GM23248 (cell line): ENCODE results near the gene STRIT1. TPM values are rescaled to one million over a fixed set of nuclear protein-coding genes. Genes with fewer than 3 reads are reported as not detected.

ENCODE experiments used
- DNase-seq: peaks from one replicate; pipeline ENCODE4 v3.0.0-alpha.2; 2015
- H2AFZ ChIP-seq: fragments of 200-600 bp; sonication (generic); 2 replicates; pipeline ENCODE4 v1.6.1; 2016; ENCODE audit warnings: antibody characterized with exemption
- H3F3A ChIP-seq: fragments of 200-600 bp; sonication (generic); 2 replicates; pipeline ENCODE4 v1.6.1; 2016; ENCODE audit warnings: mild to moderate bottlenecking, antibody characterized with exemption, mixed run types; ENCODE audit not compliant: insufficient read depth
- H3K27ac ChIP-seq: fragments of 200-600 bp; sonication (generic); 2 replicates; pipeline ENCODE4 v1.5.1; 2016; ENCODE audit warnings: mild to moderate bottlenecking
- H3K27me3 ChIP-seq: fragments of 200-600 bp; sonication (generic); replicated peaks from 2 replicates; pipeline ENCODE4 v1.6.1; 2016; ENCODE audit warnings: mild to moderate bottlenecking; ENCODE audit not compliant: insufficient read depth
- H3K36me3 ChIP-seq: fragments of 200-600 bp; sonication (generic); 2 replicates; pipeline ENCODE4 v1.6.1; 2016; ENCODE audit warnings: low read depth, mild to moderate bottlenecking
- H3K4me1 ChIP-seq: fragments of 200-600 bp; sonication (generic); 2 replicates; pipeline ENCODE4 v1.6.1; 2016; ENCODE audit warnings: mild to moderate bottlenecking; ENCODE audit not compliant: insufficient read depth
- H3K4me2 ChIP-seq: fragments of 200-600 bp; sonication (generic); one replicate; pipeline ENCODE4 v1.6.1; 2016; ENCODE audit warnings: mild to moderate bottlenecking; ENCODE audit not compliant: unreplicated experiment
- H3K4me3 ChIP-seq: fragments of 200-600 bp; sonication (generic); 2 replicates; pipeline ENCODE4 v1.5.1; 2016; ENCODE audit warnings: mild to moderate bottlenecking
- H3K79me2 ChIP-seq: fragments of 200-600 bp; sonication (generic); 2 replicates; pipeline ENCODE4 v1.6.1; 2016; ENCODE audit warnings: mild to moderate bottlenecking; ENCODE audit not compliant: insufficient read depth
- H3K9ac ChIP-seq: fragments of 200-600 bp; sonication (generic); 2 replicates; pipeline ENCODE4 v1.6.1; 2016; ENCODE audit warnings: mild to moderate bottlenecking
- H3K9me2 ChIP-seq: fragments of 200-600 bp; sonication (generic); 2 replicates; pipeline ENCODE4 v1.6.1; 2016; ENCODE audit warnings: mixed run types, mild to moderate bottlenecking, moderate library complexity; ENCODE audit not compliant: insufficient read depth
- H3K9me3 ChIP-seq: fragments of 200-600 bp; sonication (generic); one replicate; pipeline ENCODE4 v1.6.1; 2017; ENCODE audit warnings: low read depth
- H4K20me1 ChIP-seq: fragments of 200-600 bp; sonication (generic); 2 replicates; pipeline ENCODE4 v1.6.0; 2016; ENCODE audit not compliant: insufficient read depth
- EZH2 ChIP-seq: fragments of 200-600 bp; sonication (generic); IDR thresholded peaks from 2 replicates; pipeline ENCODE4 v1.6.1; 2018; ENCODE audit warnings: antibody characterized with exemption, mild to moderate bottlenecking; ENCODE audit not compliant: insufficient read depth, poor library complexity, severe bottlenecking
- EZH2phosphoT487 ChIP-seq: fragments of 200-600 bp; sonication (generic); IDR thresholded peaks from 2 replicates; pipeline ENCODE4 v1.6.1; 2018; ENCODE audit warnings: antibody characterized with exemption, moderate library complexity, mild to moderate bottlenecking, low read depth; ENCODE audit not compliant: insufficient read depth
- WGBS, 2 experiments: methylation state at CpG; one replicate each; pipeline ENCODE4 v1.1.6; 2015 to 2017; ENCODE audit warnings: low lambda C conversion rate in 2 of 2, low coverage in 1 of 2; ENCODE audit errors: missing lambda C conversion rate in 2 of 2; 5-methylcytosine and 5-hydroxymethylcytosine counted together
- in situ Hi-C: fragments of 300-500 bp; cut with MboI; formaldehyde crosslinking; loops from 2 replicates; pipeline ENCODE4 v1.15.0; 2020
- polyA plus RNA-seq: library from polyadenylated mRNA; unstranded; fragments of >200 nt; fragmentation: Nextera tagmentation; extraction: Ambion mirVana; gene quantifications from 2 replicates; pipeline ENCODE4 v1.2.1, GENCODE V29; 2016
- total RNA-seq: library from RNA; depleted of rRNA; stranded (reverse); fragments of >200 nt; shearing (Covaris generic); gene quantifications from 2 replicates; pipeline ENCODE4 v1.2.3, GENCODE V29; 2014

The STRIT1 gene
- total and polyA plus RNA-seq, 2 experiments from 2014 or later, result not detected

- 66 to 70% methylated on average over 6 of the region's 6 CpGs for WGBS, 2 experiments
- no peaks in the 10 kb centered on the region for H3K36me3 ChIP-seq
- in situ Hi-C loops, result no loop called here
- no peak overlapping the region for H3K4me2 ChIP-seq
- H3K4me1 ChIP-seq, result no peaks in the 10 kb centered on the region
- H3K9me2 ChIP-seq, result no peaks in the 10 kb centered on the region
- H3K4me3 ChIP-seq, result no peak overlapping the region
- no peak overlapping the region for H3K9ac ChIP-seq
- H4K20me1 ChIP-seq, result no peaks in the 10 kb centered on the region
- no peaks in the 10 kb centered on the region for H3K27me3 ChIP-seq
- H2AFZ ChIP-seq, result no peak overlapping the region
- TF ChIP-seq EZH2phosphoT487 (no peak), EZH2 (no peak)
- DNase-seq, result no peak
- H3F3A ChIP-seq, result no peaks in the 10 kb centered on the region
- no peaks in the 10 kb centered on the region for H3K79me2 ChIP-seq
- H3K9me3 ChIP-seq, result no peaks in the 10 kb centered on the region
- H3K27ac ChIP-seq, result no peak overlapping the region
These were observed 41.6 kb upstream of the STRIT1 start for GRCh38 chr3:155334914-155335723.

GRCh38 chr3:155334215-155334913, 40.9 kb upstream of the STRIT1 start:
- H3K4me2 ChIP-seq, result no peak overlapping the region
- no peaks in the 10 kb centered on the region for H3K79me2 ChIP-seq
- H3K9me3 ChIP-seq, result no peaks in the 10 kb centered on the region
- H3K27me3 ChIP-seq, result no peaks in the 10 kb centered on the region
- no peak overlapping the region for H2AFZ ChIP-seq
- no peaks in the 10 kb centered on the region for H3K4me1 ChIP-seq
- H3F3A ChIP-seq, result no peaks in the 10 kb centered on the region
- H3K27ac ChIP-seq, result no peak overlapping the region
- TF ChIP-seq EZH2, result no peak
- TF ChIP-seq EZH2phosphoT487, result no peak
- no peaks in the 10 kb centered on the region for H3K36me3 ChIP-seq
- in situ Hi-C loops, result no loop called here
- H3K9ac ChIP-seq, result no peak overlapping the region
- H4K20me1 ChIP-seq, result no peaks in the 10 kb centered on the region
- DNase-seq, result no peak
- no peaks in the 10 kb centered on the region for H3K9me2 ChIP-seq
- no peak overlapping the region for H3K4me3 ChIP-seq
- WGBS, 2 experiments, result 39 to 48% methylated on average over 3 of the region's 3 CpGs

- Histone ChIP-seq H3K36me3 (no peaks in the 10 kb centered on the region), H3F3A (no peaks in the 10 kb centered on the region), H3K27ac (no peak overlapping the region), H3K9me2 (no peaks in the 10 kb centered on the region), H3K4me3 (no peak overlapping the region), H3K79me2 (no peaks in the 10 kb centered on the region), H3K4me1 (no peaks in the 10 kb centered on the region), H3K9me3 (no peaks in the 10 kb centered on the region), H3K4me2 (no peak overlapping the region), H3K27me3 (no peaks in the 10 kb centered on the region), H2AFZ (no peak overlapping the region), H3K9ac (no peak overlapping the region), H4K20me1 (no peaks in the 10 kb centered on the region)
- TF ChIP-seq EZH2phosphoT487, result no peak
- TF ChIP-seq EZH2, result no peak
- in situ Hi-C loops, result no loop called here
- 88 to 89% methylated on average over 4 of the region's 4 CpGs for WGBS, 2 experiments
- DNase-seq, result no peak
These were observed 39.2 kb upstream of the STRIT1 start for GRCh38 chr3:155332716-155333115.

GRCh38 chr3:155331078-155331477, 37.6 kb upstream of the STRIT1 start:
- Histone ChIP-seq H3K27ac (no peak overlapping the region), H3K9me3 (no peaks in the 10 kb centered on the region), H3K27me3 (no peaks in the 10 kb centered on the region), H3K4me3 (no peak overlapping the region), H2AFZ (no peak overlapping the region), H4K20me1 (no peaks in the 10 kb centered on the region), H3K4me2 (no peak overlapping the region), H3K9ac (no peak overlapping the region), H3K4me1 (no peaks in the 10 kb centered on the region), H3F3A (no peaks in the 10 kb centered on the region), H3K79me2 (no peaks in the 10 kb centered on the region), H3K9me2 (no peaks in the 10 kb centered on the region), H3K36me3 (no peaks in the 10 kb centered on the region)
- TF ChIP-seq EZH2, result no peak
- no peak for TF ChIP-seq EZH2phosphoT487
- DNase-seq, result no peak
- in situ Hi-C loops, result no loop called here
- whole genome bisulfite sequencing, 2 experiments, result 31 to 32% methylated on average over 2 of the region's 2 CpGs

- Histone ChIP-seq H3K9me3 (no peaks in the 10 kb centered on the region), H3K4me1 (no peaks in the 10 kb centered on the region), H3K79me2 (no peaks in the 10 kb centered on the region), H3K36me3 (no peaks in the 10 kb centered on the region), H2AFZ (no peak overlapping the region), H4K20me1 (no peaks in the 10 kb centered on the region), H3K27ac (no peak overlapping the region), H3K4me2 (no peak overlapping the region), H3K27me3 (no peaks in the 10 kb centered on the region), H3F3A (no peaks in the 10 kb centered on the region), H3K4me3 (no peak overlapping the region), H3K9ac (no peak overlapping the region), H3K9me2 (no peaks in the 10 kb centered on the region)
- no peak for TF ChIP-seq EZH2
- TF ChIP-seq EZH2phosphoT487, result no peak
- no peak for DNase-seq
- in situ Hi-C loops, result no loop called here
These were observed 36.9 kb upstream of the STRIT1 start for GRCh38 chr3:155330370-155330769.
